Cardiac muscle cell (in vitro differentiated cells and primary cell): Measurements from ENCODE around the gene ENTPD6. TPM values are rescaled to one million over a fixed set of nuclear protein-coding genes. Genes with fewer than 3 reads are reported as not detected.
"Not testable (repeated sequence)": the region's sequence is repeated elsewhere in the genome, so short reads cannot be mapped to it uniquely, and the experiment has no call there.

Source experiments
- DNase-seq, 2 donors: peaks; one replicate each; pipeline versions ENCODE4 v3.0.0 to v3.0.0-alpha.2; 2010 to 2017; ENCODE audit warnings: low read depth in 1 of 2, low spot score in 1 of 2
- H3K27ac ChIP-seq: fragments of 200-600 bp; sonication (generic); 2 replicates; pipeline ENCODE4 v1.5.1; 2016
- H3K27me3 ChIP-seq: fragments of 200-600 bp; sonication (generic); 2 replicates; pipeline ENCODE4 v1.6.0; 2016; ENCODE audit warnings: control low read depth
- H3K36me3 ChIP-seq: fragments of 200-600 bp; sonication (generic); 2 replicates; pipeline ENCODE4 v1.5.1; 2016; ENCODE audit warnings: control low read depth
- H3K4me1 ChIP-seq: fragments of 200-600 bp; sonication (generic); 2 replicates; pipeline ENCODE4 v1.8.1; 2017; ENCODE audit warnings: low read depth, mild to moderate bottlenecking, mixed run types
- H3K4me3 ChIP-seq: fragments of 200-600 bp; sonication (generic); 2 replicates; pipeline ENCODE4 v1.5.1; 2016; ENCODE audit warnings: mild to moderate bottlenecking
- H3K9me3 ChIP-seq: fragments of 200-600 bp; sonication (generic); 2 replicates; pipeline ENCODE4 v1.5.1; 2017; ENCODE audit warnings: low read depth, mild to moderate bottlenecking, control low read depth
- polyA plus RNA-seq: library from polyadenylated mRNA; unstranded; fragments of >200 nt; fragmentation: Nextera tagmentation; extraction: Ambion mirVana; gene quantifications from 2 replicates; pipeline ENCODE4 v1.2.1, GENCODE V29; 2016
- total RNA-seq: library from RNA; depleted of rRNA; stranded (reverse); fragments of >200 nt; gene quantifications from 2 replicates; pipeline ENCODE4 v1.2.3, GENCODE V29; 2016
- TF ChIP-seq, protein P1 (sequence below): IDR thresholded peaks from 2 replicates; pipeline ENCODE4 v1.5.1; 2012; ENCODE audit warnings: low read depth, mild to moderate bottlenecking, low read length

The ENTPD6 gene
- total and polyA plus RNA-seq, 2 experiments from 2014 or later = 95.7 to 107 TPM

DNA sequence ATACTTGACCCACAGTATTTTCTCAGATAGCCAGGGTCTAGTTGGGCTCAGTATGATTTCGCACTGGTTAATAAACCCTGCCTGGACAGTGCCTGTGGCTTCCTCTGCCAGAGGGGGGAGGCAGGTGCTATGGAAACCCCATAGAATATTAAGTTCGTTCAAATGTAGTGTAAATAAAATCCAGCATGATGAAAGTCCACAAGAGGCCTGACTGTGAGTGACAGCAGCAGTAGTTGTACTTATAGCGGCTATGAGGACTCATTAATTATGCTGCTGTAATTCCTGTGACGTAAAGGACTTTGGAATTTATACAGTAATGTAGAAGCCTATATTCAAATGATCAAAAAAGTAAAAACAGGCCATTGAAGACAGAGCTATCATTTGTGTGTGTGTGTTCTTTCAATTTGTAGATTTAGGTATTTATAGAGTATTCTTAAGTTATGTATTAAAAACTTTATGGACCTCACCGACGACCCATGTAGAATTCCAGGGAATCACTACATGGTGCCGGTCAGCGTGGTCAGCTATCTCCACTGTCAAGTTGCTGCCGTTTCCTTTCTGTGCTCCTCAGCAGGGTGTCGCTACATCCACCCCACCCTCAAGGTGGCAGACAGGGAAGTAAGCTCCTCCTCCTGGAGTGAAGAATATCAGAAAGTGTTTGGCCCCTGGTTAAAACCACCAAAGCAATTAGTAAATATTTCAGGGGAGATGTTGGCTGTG is 62.4 kb downstream of the ENTPD6 start:
- Histone ChIP-seq H3K9me3 (no peaks in the 10 kb centered on the region), H3K27ac (no peak overlapping the region), H3K4me1 (peaks cover 54% of the 10 kb centered on the region), H3K36me3 (peaks cover 13% of the 10 kb centered on the region), H3K27me3 (no peaks in the 10 kb centered on the region), H3K4me3 (no peak overlapping the region)
- DNase-seq = no peak
- TF ChIP-seq, protein P1, sequence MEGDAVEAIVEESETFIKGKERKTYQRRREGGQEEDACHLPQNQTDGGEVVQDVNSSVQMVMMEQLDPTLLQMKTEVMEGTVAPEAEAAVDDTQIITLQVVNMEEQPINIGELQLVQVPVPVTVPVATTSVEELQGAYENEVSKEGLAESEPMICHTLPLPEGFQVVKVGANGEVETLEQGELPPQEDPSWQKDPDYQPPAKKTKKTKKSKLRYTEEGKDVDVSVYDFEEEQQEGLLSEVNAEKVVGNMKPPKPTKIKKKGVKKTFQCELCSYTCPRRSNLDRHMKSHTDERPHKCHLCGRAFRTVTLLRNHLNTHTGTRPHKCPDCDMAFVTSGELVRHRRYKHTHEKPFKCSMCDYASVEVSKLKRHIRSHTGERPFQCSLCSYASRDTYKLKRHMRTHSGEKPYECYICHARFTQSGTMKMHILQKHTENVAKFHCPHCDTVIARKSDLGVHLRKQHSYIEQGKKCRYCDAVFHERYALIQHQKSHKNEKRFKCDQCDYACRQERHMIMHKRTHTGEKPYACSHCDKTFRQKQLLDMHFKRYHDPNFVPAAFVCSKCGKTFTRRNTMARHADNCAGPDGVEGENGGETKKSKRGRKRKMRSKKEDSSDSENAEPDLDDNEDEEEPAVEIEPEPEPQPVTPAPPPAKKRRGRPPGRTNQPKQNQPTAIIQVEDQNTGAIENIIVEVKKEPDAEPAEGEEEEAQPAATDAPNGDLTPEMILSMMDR = no peak

DNA sequence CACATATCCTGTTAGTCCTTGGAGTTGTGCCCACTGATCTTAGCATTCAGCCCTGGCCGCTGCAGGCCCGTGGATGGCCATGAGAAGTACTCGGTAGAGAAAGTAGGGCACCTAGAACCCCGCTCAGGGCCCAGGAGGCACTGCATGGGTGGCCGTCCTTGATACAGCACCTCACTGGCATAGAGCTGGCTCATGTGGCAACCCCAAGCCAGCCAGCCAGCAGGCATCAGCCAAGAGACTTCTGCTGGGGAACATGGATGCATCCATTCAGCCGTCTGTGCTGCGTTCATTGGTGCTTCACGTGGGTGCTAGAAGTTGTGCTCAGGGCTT is 62.9 kb downstream of the ENTPD6 start:
- H3K4me1 ChIP-seq = peaks cover 49% of the 10 kb centered on the region
- H3K27me3 ChIP-seq = no peaks in the 10 kb centered on the region
- TF ChIP-seq, protein P1 = no peak
- peaks cover 13% of the 10 kb centered on the region for H3K36me3 ChIP-seq
- no peaks in the 10 kb centered on the region for H3K9me3 ChIP-seq
- H3K4me3 ChIP-seq = no peak overlapping the region
- H3K27ac ChIP-seq = no peak overlapping the region
- DNase-seq = no peak

DNA sequence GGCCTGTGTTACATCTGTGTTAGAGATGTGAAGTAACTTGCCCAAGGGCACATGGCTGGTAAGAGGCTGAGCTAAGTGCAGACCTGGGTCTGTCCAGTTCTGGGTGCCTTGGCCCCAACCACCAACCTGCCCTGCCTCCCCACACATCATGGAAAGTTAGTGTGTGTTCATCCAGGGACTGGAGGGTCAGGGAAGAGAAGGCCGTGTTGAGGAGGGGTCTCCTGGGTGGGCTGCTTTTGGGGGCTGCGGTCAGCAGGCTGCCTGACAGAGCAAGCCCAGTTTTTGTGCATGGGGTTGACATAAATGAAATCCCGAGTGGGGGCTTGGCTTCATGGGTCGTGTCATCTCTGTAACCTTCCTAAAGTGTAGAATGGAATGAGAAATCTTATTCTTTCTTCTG is 63.3 kb downstream of the ENTPD6 start:
- no peaks in the 10 kb centered on the region for H3K27me3 ChIP-seq
- H3K4me1 ChIP-seq = peaks cover 45% of the 10 kb centered on the region
- no peak overlapping the region for H3K27ac ChIP-seq
- no peak overlapping the region for H3K4me3 ChIP-seq
- H3K9me3 ChIP-seq = no peaks in the 10 kb centered on the region
- no peak for DNase-seq
- peaks cover 13% of the 10 kb centered on the region for H3K36me3 ChIP-seq
- TF ChIP-seq, protein P1 = no peak

DNA sequence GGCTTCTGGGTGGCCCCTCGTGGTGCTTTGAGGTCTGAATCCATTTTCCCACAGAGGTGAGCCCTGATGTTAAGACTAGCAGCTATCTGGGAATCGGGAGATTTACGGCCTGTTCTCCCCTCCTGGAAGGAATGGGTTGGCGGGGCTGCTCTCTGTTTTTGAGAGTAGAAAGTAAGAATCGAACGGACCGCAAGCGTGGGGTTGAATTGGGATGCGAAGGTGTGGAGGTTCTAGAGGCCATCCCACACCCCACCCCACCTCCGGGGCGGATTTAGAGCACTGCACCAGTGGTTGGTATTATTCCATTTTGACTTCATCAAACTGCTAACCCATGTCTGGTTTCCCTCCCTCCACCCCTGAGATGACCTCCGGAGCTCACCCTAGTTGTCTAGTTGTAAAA is 63.8 kb downstream of the ENTPD6 start:
- Histone ChIP-seq H3K9me3 (no peaks in the 10 kb centered on the region), H3K4me3 (no peak overlapping the region), H3K27ac (no peak overlapping the region), H3K27me3 (no peaks in the 10 kb centered on the region), H3K4me1 (peaks cover 39% of the 10 kb centered on the region), H3K36me3 (peaks cover 13% of the 10 kb centered on the region)
- no peak for DNase-seq
- TF ChIP-seq, protein P1 = no peak

DNA sequence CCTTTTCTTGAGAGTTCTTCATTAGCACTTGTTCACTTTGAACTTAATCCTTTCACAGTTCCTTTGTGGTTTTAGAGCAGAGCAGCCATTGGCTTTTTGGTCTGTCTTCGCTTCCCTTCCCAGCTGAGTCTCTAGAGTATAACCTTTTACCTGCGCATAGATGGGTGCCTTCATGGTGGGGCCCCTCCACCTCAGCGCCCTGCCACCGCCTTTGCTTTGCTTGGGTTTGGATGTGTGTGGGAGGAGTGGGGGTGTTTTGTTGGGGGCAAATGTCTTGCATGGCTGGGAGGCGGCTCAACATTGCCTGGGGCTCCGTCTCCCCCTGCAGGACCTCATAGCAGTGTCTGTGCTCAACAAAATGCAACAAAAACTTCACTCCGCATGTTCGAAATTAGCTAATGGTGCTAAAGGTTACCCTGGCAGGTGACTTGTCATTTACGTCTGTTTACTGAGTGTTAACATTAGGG is 64.3 kb downstream of the ENTPD6 start:
- no peak overlapping the region for H3K27ac ChIP-seq
- H3K9me3 ChIP-seq = no peaks in the 10 kb centered on the region
- no peak overlapping the region for H3K4me3 ChIP-seq
- TF ChIP-seq, protein P1 = no peak
- DNase-seq = no peak
- peaks cover 13% of the 10 kb centered on the region for H3K36me3 ChIP-seq
- H3K4me1 ChIP-seq = peaks cover 35% of the 10 kb centered on the region
- H3K27me3 ChIP-seq = no peaks in the 10 kb centered on the region

DNA sequence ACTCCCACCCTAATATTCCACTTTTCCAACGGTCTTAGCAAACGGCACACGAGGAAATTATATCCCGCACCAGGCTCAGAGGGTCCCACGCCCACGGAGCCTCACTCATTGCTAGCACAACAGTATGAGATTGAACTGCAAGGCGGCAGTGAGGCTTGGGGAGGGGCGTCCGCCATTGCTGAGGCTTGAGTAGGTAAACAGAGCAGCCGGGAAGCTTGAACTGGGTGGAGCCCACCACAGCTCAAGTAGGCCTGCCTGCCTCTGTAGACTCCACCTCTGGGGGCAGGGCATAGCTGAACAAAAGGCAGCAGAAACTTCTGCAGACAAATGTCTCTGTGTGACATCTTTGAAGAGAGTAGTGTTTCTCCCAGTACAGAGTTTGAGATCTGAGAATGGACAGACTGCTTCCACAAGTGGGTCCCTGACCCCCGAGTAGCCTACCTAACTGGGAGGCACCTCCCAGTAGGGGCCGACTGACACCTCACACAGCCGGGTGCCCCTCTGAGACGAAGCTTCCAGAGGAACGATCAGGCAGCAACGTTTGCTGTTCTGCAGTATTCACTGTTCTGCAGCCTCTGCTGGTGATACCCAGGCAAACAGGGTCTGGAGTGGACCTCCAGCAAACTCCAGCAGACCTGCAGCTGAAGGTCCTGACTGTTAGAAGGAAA is 65.4 kb downstream of the ENTPD6 start:
- not testable (repeated sequence) for DNase-seq, H3K27ac ChIP-seq, H3K9me3 ChIP-seq, H3K27me3 ChIP-seq, H3K4me3 ChIP-seq
- Histone ChIP-seq H3K4me1 (peaks cover 24% of the 10 kb centered on the region), H3K36me3 (peaks cover 13% of the 10 kb centered on the region)
